ENCODE measurements around the gene PTPRT.

DNA sequence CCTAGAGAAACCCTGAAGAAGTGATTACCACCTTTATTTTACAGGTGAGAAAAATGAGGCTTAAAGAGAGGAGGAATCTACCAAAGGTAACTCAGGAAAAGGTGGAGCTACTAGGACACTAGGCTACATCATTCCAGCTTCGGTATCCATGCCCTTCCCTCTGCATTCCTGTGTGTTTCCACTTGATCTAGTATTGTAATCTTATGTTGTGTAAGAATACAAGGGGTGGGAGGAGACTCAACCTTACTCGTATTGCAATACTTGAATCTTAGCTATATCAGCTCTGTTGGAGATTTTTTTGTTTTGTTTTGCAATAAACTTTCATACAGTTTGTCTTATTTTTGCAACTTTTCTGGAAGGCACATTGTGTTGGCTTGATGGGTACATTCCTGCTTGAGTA, 742.4 kb downstream of the PTPRT start:
- TF ChIP-seq CTCF (conservative IDR thresholded peaks at IDR 0.05; ENCODE audit: low read depth in 2 of 2) (no peak), POLR2AphosphoS5 (IDR thresholded peaks at IDR 0.05; ENCODE audit: low read depth) (no peak), ZNF331 (CRISPR knock-in tag; IDR thresholded peaks at IDR 0.05; ENCODE audit: low read depth) (no peak), ETS1 (IDR thresholded peaks at IDR 0.05) (no peak), EZH2 (IDR thresholded peaks at IDR 0.05; ENCODE audit: low read depth, unreplicated experiment) (no peak), EZH2phosphoT487 (IDR thresholded peaks at IDR 0.05; ENCODE audit: unreplicated experiment) (no peak), ZNF114 (CRISPR knock-in tag; IDR thresholded peaks at IDR 0.05) (no peak)
- TF ChIP-seq, protein P1, sequence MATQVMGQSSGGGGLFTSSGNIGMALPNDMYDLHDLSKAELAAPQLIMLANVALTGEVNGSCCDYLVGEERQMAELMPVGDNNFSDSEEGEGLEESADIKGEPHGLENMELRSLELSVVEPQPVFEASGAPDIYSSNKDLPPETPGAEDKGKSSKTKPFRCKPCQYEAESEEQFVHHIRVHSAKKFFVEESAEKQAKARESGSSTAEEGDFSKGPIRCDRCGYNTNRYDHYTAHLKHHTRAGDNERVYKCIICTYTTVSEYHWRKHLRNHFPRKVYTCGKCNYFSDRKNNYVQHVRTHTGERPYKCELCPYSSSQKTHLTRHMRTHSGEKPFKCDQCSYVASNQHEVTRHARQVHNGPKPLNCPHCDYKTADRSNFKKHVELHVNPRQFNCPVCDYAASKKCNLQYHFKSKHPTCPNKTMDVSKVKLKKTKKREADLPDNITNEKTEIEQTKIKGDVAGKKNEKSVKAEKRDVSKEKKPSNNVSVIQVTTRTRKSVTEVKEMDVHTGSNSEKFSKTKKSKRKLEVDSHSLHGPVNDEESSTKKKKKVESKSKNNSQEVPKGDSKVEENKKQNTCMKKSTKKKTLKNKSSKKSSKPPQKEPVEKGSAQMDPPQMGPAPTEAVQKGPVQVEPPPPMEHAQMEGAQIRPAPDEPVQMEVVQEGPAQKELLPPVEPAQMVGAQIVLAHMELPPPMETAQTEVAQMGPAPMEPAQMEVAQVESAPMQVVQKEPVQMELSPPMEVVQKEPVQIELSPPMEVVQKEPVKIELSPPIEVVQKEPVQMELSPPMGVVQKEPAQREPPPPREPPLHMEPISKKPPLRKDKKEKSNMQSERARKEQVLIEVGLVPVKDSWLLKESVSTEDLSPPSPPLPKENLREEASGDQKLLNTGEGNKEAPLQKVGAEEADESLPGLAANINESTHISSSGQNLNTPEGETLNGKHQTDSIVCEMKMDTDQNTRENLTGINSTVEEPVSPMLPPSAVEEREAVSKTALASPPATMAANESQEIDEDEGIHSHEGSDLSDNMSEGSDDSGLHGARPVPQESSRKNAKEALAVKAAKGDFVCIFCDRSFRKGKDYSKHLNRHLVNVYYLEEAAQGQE (IDR thresholded peaks at IDR 0.05; ENCODE audit: unreplicated experiment) = no peak
- TF ChIP-seq, protein P2, sequence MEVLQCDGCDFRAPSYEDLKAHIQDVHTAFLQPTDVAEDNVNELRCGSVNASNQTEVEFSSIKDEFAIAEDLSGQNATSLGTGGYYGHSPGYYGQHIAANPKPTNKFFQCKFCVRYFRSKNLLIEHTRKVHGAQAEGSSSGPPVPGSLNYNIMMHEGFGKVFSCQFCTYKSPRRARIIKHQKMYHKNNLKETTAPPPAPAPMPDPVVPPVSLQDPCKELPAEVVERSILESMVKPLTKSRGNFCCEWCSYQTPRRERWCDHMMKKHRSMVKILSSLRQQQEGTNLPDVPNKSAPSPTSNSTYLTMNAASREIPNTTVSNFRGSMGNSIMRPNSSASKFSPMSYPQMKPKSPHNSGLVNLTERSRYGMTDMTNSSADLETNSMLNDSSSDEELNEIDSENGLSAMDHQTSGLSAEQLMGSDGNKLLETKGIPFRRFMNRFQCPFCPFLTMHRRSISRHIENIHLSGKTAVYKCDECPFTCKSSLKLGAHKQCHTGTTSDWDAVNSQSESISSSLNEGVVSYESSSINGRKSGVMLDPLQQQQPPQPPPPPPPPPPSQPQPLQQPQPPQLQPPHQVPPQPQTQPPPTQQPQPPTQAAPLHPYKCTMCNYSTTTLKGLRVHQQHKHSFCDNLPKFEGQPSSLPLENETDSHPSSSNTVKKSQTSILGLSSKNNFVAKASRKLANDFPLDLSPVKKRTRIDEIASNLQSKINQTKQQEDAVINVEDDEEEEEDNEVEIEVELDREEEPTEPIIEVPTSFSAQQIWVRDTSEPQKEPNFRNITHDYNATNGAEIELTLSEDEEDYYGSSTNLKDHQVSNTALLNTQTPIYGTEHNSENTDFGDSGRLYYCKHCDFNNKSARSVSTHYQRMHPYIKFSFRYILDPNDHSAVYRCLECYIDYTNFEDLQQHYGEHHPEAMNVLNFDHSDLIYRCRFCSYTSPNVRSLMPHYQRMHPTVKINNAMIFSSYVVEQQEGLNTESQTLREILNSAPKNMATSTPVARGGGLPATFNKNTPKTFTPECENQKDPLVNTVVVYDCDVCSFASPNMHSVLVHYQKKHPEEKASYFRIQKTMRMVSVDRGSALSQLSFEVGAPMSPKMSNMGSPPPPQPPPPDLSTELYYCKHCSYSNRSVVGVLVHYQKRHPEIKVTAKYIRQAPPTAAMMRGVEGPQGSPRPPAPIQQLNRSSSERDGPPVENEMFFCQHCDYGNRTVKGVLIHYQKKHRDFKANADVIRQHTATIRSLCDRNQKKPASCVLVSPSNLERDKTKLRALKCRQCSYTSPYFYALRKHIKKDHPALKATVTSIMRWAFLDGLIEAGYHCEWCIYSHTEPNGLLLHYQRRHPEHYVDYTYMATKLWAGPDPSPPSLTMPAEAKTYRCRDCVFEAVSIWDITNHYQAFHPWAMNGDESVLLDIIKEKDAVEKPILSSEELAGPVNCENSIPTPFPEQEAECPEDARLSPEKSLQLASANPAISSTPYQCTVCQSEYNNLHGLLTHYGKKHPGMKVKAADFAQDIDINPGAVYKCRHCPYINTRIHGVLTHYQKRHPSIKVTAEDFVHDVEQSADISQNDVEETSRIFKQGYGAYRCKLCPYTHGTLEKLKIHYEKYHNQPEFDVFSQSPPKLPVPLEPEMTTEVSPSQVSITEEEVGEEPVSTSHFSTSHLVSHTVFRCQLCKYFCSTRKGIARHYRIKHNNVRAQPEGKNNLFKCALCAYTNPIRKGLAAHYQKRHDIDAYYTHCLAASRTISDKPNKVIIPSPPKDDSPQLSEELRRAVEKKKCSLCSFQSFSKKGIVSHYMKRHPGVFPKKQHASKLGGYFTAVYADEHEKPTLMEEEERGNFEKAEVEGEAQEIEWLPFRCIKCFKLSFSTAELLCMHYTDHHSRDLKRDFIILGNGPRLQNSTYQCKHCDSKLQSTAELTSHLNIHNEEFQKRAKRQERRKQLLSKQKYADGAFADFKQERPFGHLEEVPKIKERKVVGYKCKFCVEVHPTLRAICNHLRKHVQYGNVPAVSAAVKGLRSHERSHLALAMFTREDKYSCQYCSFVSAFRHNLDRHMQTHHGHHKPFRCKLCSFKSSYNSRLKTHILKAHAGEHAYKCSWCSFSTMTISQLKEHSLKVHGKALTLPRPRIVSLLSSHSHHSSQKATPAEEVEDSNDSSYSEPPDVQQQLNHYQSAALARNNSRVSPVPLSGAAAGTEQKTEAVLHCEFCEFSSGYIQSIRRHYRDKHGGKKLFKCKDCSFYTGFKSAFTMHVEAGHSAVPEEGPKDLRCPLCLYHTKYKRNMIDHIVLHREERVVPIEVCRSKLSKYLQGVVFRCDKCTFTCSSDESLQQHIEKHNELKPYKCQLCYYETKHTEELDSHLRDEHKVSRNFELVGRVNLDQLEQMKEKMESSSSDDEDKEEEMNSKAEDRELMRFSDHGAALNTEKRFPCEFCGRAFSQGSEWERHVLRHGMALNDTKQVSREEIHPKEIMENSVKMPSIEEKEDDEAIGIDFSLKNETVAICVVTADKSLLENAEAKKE (CRISPR knock-in tag; IDR thresholded peaks at IDR 0.05) = no peak
